NCI-H1105 treated with DMSO at 0.1 percent for 48 hours (cell line): ENCODE results near the gene CLCNKB.

ENCODE experiments used
- DNase-seq: peaks from one replicate; lab custom pipeline; 2025; lab: John Stamatoyannopoulos, UW

CLCNKB gene

GRCh38 chr1:16076031-16076864 is 32.7 kb downstream of the CLCNKB start:
- DNase-seq = no peak

GRCh38 chr1:16076865-16077238 is 33.3 kb downstream of the CLCNKB start:
- no peak for DNase-seq

GRCh38 chr1:16077406-16078245 is 34.0 kb downstream of the CLCNKB start:
- no peak for DNase-seq

- peak; percentile 78 for DNase-seq
Measured at GRCh38 chr1:16078925-16079656, 35.5 kb downstream of the CLCNKB start.

- DNase-seq = no peak
Measured at GRCh38 chr1:16080422-16081150, 37.0 kb downstream of the CLCNKB start.

GRCh38 chr1:16081636-16082035 is 38.1 kb downstream of the CLCNKB start:
- DNase-seq = no peak

GRCh38 chr1:16082283-16083038 is 38.9 kb downstream of the CLCNKB start:
- peak; percentile 37 for DNase-seq

GRCh38 chr1:16083486-16083885 is 39.9 kb downstream of the CLCNKB start:
- no peak for DNase-seq

- no peak for DNase-seq
Measured at GRCh38 chr1:16085522-16085921, 41.9 kb downstream of the CLCNKB start.

- no peak for DNase-seq
Measured at GRCh38 chr1:16087733-16088132, 44.2 kb downstream of the CLCNKB start.

- no peak for DNase-seq
Measured at GRCh38 chr1:16088351-16088911, 44.8 kb downstream of the CLCNKB start.

- no peak for DNase-seq
Measured at GRCh38 chr1:16088996-16089395, 45.4 kb downstream of the CLCNKB start.

- no peak for DNase-seq
Measured at GRCh38 chr1:16090076-16090826, 46.7 kb downstream of the CLCNKB start.

- no peak for DNase-seq
Measured at GRCh38 chr1:16091296-16091695, 47.7 kb downstream of the CLCNKB start.

GRCh38 chr1:16092097-16092922 is 48.7 kb downstream of the CLCNKB start:
- DNase-seq = no peak

- no peak for DNase-seq
Measured at GRCh38 chr1:16092923-16093511, 49.4 kb downstream of the CLCNKB start.

GRCh38 chr1:16093611-16094010 is 50.0 kb downstream of the CLCNKB start:
- DNase-seq = no peak

- DNase-seq = no peak
Measured at GRCh38 chr1:16094453-16095158, 51.0 kb downstream of the CLCNKB start.
